SK-N-SH treated with all-trans-retinoic acid at 6 μM for 48 hours (cell line): Measurements from ENCODE around the gene HOXC9.

Experiments used
- CSRNP3 ChIP-seq: fragments of 250-450 bp; sonication (Bioruptor Pico); IDR thresholded peaks from 2 replicates; pipeline ENCODE4 v1.5.1; 2021; ENCODE audit warnings: mild to moderate bottlenecking, moderate library complexity
- PATZ1 ChIP-seq: fragments of 250-450 bp; sonication (Bioruptor Pico); IDR thresholded peaks from 2 replicates; pipeline ENCODE4 v1.8.0; 2020; ENCODE audit warnings: mild to moderate bottlenecking, moderate library complexity, borderline replicate concordance
- RARB ChIP-seq: fragments of 250-450 bp; sonication (Bioruptor Pico); IDR thresholded peaks from 2 replicates; pipeline ENCODE4 v1.8.0; 2021; ENCODE audit warnings: mild to moderate bottlenecking, moderate library complexity

GRCh38 chr12:53964315-53964713 lies 35.6 kb upstream of the HOXC9 start:
- TF ChIP-seq RARB (CRISPR knock-in tag) (no peak), CSRNP3 (CRISPR knock-in tag) (no peak), PATZ1 (no peak)
